ENCODE measurements around the gene RAB27A.
"Not testable (repeated sequence)": the region's sequence is repeated elsewhere in the genome, so short reads cannot be mapped to it uniquely, and the experiment has no call there.

Gene RAB27A

GRCh38 chr15:55281517-55282228, 7.9 kb downstream of the RAB27A start:
- DNase-seq (ENCODE audit: low spot score): no peak

- not testable (repeated sequence) for DNase-seq (ENCODE audit: low spot score)
Observed at GRCh38 chr15:55280589-55280988, 9.0 kb downstream of the RAB27A start.

GRCh38 chr15:55279746-55280351, 9.8 kb downstream of the RAB27A start:
- DNase-seq (ENCODE audit: low spot score): no peak

- no peak for DNase-seq (ENCODE audit: low spot score)
Observed at GRCh38 chr15:55279100-55279745, 10.4 kb downstream of the RAB27A start.

- no peak for DNase-seq (ENCODE audit: low spot score)
Observed at GRCh38 chr15:55277715-55278114, 11.9 kb downstream of the RAB27A start.

- DNase-seq (ENCODE audit: low spot score): no peak
Observed at GRCh38 chr15:55277116-55277564, 12.5 kb downstream of the RAB27A start.

- DNase-seq (ENCODE audit: low spot score): no peak
Observed at GRCh38 chr15:55276324-55276723, 13.3 kb downstream of the RAB27A start.

- no peak for DNase-seq (ENCODE audit: low spot score)
Observed at GRCh38 chr15:55270291-55270690, 19.3 kb downstream of the RAB27A start.

- DNase-seq (ENCODE audit: low spot score): no peak
Observed at GRCh38 chr15:55268176-55268695, 21.4 kb downstream of the RAB27A start.

GRCh38 chr15:55267401-55268175, 22.0 kb downstream of the RAB27A start:
- no peak for DNase-seq (ENCODE audit: low spot score)

GRCh38 chr15:55266547-55266946, 23.1 kb downstream of the RAB27A start:
- DNase-seq (ENCODE audit: low spot score): no peak

GRCh38 chr15:55260562-55261131, 29.0 kb downstream of the RAB27A start:
- DNase-seq (ENCODE audit: low spot score): no peak

- DNase-seq (ENCODE audit: low spot score): no peak
Observed at GRCh38 chr15:55257938-55258337, 31.7 kb downstream of the RAB27A start.

- no peak for DNase-seq (ENCODE audit: low spot score)
Observed at GRCh38 chr15:55257012-55257670, 32.5 kb downstream of the RAB27A start.

- no peak for DNase-seq (ENCODE audit: low spot score)
Observed at GRCh38 chr15:55256281-55257011, 33.2 kb downstream of the RAB27A start.

- no peak for DNase-seq (ENCODE audit: low spot score)
Observed at GRCh38 chr15:55255714-55256113, 33.9 kb downstream of the RAB27A start.

GRCh38 chr15:55254916-55255679, 34.5 kb downstream of the RAB27A start:
- no peak for DNase-seq (ENCODE audit: low spot score)

GRCh38 chr15:55253580-55253979, 36.0 kb downstream of the RAB27A start:
- no peak for DNase-seq (ENCODE audit: low spot score)

- not testable (repeated sequence) for DNase-seq (ENCODE audit: low spot score)
Observed at GRCh38 chr15:55252201-55252600, 37.4 kb downstream of the RAB27A start.

- no peak for DNase-seq (ENCODE audit: low spot score)
Observed at GRCh38 chr15:55250941-55251340, 38.7 kb downstream of the RAB27A start.
